M059J (cell line): ENCODE data around the gene HELZ. TPM values are rescaled to one million over a fixed set of nuclear protein-coding genes. Genes with fewer than 3 reads are reported as not detected.

Source experiments
- DNase-seq: peaks from one replicate; pipeline ENCODE4 v3.0.0-alpha.2; 2012; ENCODE audit warnings: low read depth
- total RNA-seq: library from RNA; depleted of rRNA; stranded (reverse); fragments of >200 nt; shearing (Covaris generic); gene quantifications from 2 replicates; pipeline ENCODE4 v1.2.3, GENCODE V29; 2014; rRNA removed

HELZ gene
- total RNA-seq, 1 experiment from 2014 or later = 21.9 TPM

DNA sequence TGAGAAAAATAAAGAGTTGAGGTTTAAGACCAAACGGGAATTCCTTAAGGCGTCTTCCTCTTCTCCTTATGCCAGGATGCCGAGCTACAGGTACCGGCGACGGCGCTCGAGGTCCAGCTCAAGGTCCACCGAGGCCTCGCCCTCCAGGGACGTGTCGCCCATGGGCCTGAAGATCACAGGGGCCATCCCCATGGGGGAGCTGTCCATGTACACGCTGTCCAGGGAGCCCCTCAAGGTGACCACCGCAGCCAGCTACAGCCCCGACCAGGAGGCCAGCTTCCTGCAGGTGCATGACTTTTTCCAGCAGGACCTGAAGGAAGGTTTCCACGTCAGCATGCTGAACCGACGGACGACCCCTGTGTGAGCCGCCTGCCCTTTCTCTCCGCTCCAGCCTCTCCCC, 214.4 kb downstream of the HELZ start:
- no peak for DNase-seq

DNA sequence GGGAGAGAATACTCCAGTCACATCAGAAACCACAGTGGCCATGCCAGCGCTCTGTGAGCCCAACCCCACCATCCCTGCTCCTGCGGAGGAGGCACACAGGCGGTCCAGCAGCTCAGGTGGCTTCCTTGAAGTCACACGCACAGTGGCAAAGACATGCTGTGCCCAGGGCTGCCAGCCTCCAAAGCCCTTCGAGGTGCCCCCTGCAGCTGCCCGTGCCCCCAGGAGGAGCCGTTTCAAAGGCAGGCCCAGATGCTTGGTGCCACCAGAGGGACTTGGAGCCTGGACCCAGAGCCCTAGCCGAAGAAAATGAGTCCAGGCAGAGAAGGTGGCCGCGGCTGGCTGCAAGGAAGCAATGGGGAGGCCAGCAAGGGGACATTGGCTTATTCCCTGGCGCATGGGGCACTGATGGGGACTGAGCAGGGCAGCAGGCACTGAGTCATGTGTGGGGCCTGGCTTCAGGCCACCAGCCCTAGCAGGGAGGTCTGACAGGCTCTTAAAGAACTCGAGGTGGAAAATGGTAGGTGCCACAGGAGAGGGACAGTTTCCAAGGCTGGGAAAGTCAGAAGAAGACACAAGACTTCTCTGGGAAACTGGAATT, 217.9 kb downstream of the HELZ start:
- peak; percentile 57 for DNase-seq

DNA sequence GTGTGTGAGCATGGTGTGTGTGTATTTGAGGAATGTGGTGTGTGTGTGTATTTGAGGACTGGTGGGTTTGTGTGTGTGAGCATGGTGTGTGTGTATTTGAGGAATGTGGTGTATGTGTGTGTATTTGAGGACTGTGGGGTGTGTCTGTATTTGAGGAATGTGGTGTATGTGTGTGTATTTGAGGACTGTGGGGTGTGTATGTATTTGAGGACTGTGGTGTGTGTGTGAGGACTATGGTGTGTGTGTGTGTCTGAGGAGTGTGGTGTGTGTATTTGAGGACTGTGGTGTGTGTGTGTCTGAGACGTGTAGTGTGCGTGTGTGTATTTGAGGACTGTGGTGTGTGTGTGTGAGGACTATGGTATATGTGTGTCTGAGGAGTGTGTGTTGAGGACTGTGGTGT, 218.7 kb downstream of the HELZ start:
- no peak for DNase-seq

DNA sequence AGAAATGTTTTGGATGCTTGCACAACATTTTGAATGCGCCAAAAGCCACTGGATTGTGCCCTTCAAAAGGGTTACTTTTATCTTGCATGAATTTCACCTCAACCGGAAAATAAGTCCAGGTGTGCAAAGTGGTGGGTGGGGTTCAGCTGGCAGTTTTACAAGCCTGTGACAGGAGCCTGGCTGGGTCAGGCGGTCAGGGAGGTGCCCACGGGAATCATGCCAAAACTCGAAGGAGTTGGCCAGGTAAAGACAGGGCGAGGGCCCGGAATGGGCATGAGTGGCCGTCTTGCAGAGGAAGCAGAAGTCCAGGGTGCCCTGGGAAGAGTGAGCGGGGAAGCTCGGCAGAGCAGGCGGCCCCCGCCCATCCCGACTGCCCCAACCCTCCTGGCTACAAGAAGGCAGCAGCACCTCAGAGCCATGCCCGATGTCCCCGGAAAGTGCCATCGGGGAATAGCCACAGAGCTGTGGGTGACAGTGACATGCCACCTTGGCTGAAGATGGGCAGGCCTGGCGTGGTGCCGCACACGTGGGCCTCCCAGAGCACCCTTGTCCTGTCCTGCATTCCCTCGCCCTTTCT, 219.7 kb downstream of the HELZ start:
- no peak for DNase-seq

DNA sequence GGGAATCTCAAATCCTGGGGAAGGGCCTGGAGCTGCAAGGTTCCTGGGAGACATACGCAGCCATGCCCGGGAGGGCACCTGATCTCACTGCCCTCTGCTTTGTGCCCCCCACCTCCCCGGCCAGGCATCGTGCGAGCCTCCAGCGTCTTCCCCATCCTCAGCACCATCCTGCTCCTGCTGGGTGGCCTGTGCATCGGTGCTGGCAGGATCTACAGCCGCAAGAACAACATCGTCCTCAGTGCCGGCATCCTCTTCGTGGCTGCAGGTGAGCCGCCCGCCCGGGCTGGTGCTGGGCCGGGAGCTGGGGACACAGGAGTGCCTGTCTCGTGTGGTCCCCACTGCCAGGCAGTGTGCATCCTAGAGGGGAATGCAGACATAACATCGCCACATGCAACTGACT, 220.3 kb downstream of the HELZ start:
- no peak for DNase-seq

DNA sequence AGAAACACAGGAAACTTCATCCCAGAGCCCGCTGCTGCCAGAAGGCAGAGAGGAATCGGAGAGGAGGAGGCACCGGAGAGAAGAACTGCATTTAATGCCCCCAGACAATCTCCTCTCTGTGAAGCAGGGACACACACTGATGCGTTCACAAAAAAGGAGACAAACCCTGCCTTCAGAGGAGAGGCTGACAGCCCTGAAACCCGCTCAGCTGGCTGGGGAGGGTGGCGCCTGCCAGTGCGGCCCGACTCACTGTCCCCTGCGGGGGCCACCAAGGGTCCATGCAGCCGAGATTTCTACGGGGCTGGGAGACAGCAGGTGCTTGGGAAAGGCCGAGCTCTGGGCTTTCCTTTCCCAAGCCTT, 222.6 kb downstream of the HELZ start:
- DNase-seq = no peak

DNA sequence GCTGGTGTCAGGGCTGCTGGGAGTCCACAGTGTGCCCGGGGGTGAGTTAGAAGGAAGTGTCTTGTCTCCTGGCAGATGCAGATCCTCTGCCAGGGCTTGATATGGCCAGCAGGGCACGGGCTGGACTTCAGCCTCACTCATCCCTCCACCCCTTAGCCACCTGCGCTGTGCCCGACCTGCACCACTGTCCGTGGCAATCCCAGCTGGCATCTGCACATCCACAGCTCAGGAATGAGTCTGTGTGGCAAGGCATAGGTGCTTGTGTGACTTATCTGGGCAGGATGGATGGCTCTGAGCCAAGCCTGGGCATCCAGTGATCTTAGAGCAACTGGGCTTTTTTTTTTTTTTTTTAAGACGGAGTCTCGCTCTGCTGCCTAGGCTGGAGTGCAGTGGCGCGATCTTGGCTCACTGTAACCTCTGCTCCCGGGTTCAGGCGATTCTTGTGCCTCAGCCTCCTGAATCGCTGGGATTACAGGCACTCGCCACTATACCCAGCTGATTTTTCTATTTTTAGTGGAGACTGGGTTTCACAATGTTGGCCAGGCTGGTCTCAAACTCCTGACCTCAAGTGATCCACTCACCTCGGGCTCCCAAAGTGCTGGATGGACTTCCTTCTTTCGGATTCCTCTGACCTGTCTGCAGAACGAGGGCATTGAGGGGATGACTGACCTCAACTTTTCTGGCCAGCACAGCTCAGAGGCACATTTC, 223.1 kb downstream of the HELZ start:
- DNase-seq = no peak

DNA sequence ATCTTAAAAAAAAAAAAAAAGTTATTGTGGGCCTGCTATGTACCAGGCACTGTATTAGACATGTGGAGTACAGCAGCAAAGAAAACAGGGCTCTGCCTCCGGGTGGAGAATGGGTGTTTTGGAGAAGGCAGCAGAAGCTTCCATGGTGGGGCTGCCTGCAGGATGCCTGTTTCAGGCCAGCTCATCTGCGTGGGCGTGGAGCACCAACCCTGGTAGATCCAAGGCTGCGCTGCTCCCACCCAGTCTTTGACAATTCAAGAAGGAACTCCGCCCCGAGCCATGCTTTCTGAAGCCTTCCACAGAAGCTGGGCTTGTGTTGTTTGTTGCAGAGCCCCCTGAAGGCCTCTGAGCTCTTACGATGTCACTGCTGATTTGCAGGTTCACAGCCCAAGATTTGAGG, 223.8 kb downstream of the HELZ start:
- DNase-seq = no peak

Other genes with a start within 250 kb of the HELZ start
- gene CACNG1, start 200.6 kb downstream of the HELZ start, total RNA-seq = not detected in 2 replicates
- gene PSMD12, start 121.4 kb upstream of the HELZ start, total RNA-seq = 33.4 and 54.0 TPM in 2 replicates
- gene PITPNC1, start 132.1 kb upstream of the HELZ start, total RNA-seq = 3.2 and 4.0 TPM in 2 replicates